A549 (cell line): ENCODE data around the gene ZNF385B. TPM values are rescaled to one million over a fixed set of nuclear protein-coding genes. Genes with fewer than 3 reads are reported as not detected.

ENCODE experiments used
- ATAC-seq, 2 experiments: fragments of 200-7000 bp in 1 of 2; fragments of >200 bp in 1 of 2; cut with Nextera tagmentation in 1 of 2; cut with Tn5 transposase in 1 of 2; 3 replicates each; pipeline versions ENCODE4 v1.8.0 to v1.9.1; 2018 to 2020; ENCODE audit warnings: mild to moderate bottlenecking in 1 of 2, moderate library complexity in 1 of 2
- CTCF ChIA-PET: fragments of 300-600 bp; sonication (Branson Sonifier 250); formaldehyde crosslinking; extraction: SDS; loops from one replicate; lab custom pipeline; 2021; ENCODE audit warnings: antibody characterized with exemption, inconsistent platforms; lab: Yijun Ruan, JAX
- POLR2A ChIA-PET: fragments of 350-600 bp; formaldehyde crosslinking; extraction: SDS; loops from one replicate; lab custom pipeline; 2021; ENCODE audit warnings: antibody characterized with exemption, inconsistent platforms; lab: Yijun Ruan, JAX
- DNase-seq, 2 experiments: peaks; one replicate each; pipeline versions ENCODE4 v3.0.0 to v3.0.0-alpha.2; 2011 to 2016; ENCODE audit warnings: low read depth in 1 of 2, low spot score in 1 of 2
- FAIRE-seq: peaks from 2 replicates; lab custom pipeline; 2011; peaks lifted over from hg19 to GRCh38; lab: Jason Lieb, UNC
- H3K27ac ChIP-seq, 2 experiments: fragments of >200 bp; sonication (Bioruptor Twin); formaldehyde crosslinking; 3 replicates each; pipeline ENCODE4 v1.5.1; 2016 to 2017
- H3K4me1 ChIP-seq: fragments of >200 bp; sonication (Bioruptor Twin); formaldehyde crosslinking; 3 replicates; pipeline ENCODE4 v1.6.1; 2016
- H3K4me2 ChIP-seq: fragments of >200 bp; sonication (Bioruptor Twin); formaldehyde crosslinking; 3 replicates; pipeline ENCODE4 v1.6.1; 2016
- H3K4me3 ChIP-seq: fragments of >200 bp; sonication (Bioruptor Twin); formaldehyde crosslinking; 3 replicates; pipeline ENCODE4 v1.5.1; 2016
- H3K9me3 ChIP-seq: fragments of >200 bp; sonication (Bioruptor Twin); formaldehyde crosslinking; 3 replicates; pipeline ENCODE4 v1.6.1; 2016
- CBX8 ChIP-seq: fragments of 200-600 bp; sonication (generic); IDR thresholded peaks from 2 replicates; pipeline ENCODE4 v1.6.1; 2016
- CHD2 ChIP-seq: fragments of 150-350 bp; IDR thresholded peaks from 2 replicates; pipeline ENCODE4 v1.6.1; 2014; ENCODE audit warnings: low read length; ENCODE audit not compliant: partially characterized antibody
- FOSB ChIP-seq: fragments of 250-450 bp; sonication (Bioruptor Pico); IDR thresholded peaks from 2 replicates; pipeline ENCODE4 v1.5.0; 2020; ENCODE audit warnings: mild to moderate bottlenecking, moderate library complexity
- FOSL2 ChIP-seq, 2 experiments: fragments of 450-650 bp in 1 of 2; fragments of >200 bp in 1 of 2; sonication (Bioruptor Twin) in 1 of 2; formaldehyde crosslinking; IDR thresholded peaks; 2 replicates each; pipeline versions ENCODE4 v1.5.0 to v1.6.1; 2016 to 2020; ENCODE audit warnings: mild to moderate bottlenecking in 1 of 2, moderate library complexity in 1 of 2
- MAX ChIP-seq: IDR thresholded peaks from 2 replicates; pipeline ENCODE4 v1.6.1; 2012
- MAZ ChIP-seq: fragments of 150-350 bp; IDR thresholded peaks from 2 replicates; pipeline ENCODE4 v1.6.1; 2014; ENCODE audit warnings: antibody characterized with exemption, low read depth, low read length, borderline replicate concordance
- NR3C1 ChIP-seq: fragments of >200 bp; sonication (Bioruptor Twin); formaldehyde crosslinking; IDR thresholded peaks from 3 replicates; pipeline ENCODE4 v1.6.1; 2017
- PHF8 ChIP-seq: fragments of 200-600 bp; sonication (generic); IDR thresholded peaks from 2 replicates; pipeline ENCODE4 v1.6.1; 2016; ENCODE audit warnings: low read depth, mild to moderate bottlenecking, antibody characterized with exemption, moderate library complexity, borderline replicate concordance
- RFX5 ChIP-seq: fragments of 450-650 bp; IDR thresholded peaks from 2 replicates; pipeline ENCODE4 v1.7.1; 2014; ENCODE audit warnings: antibody characterized with exemption, mild to moderate bottlenecking, moderate library complexity
- SMC3 ChIP-seq: fragments of >200 bp; sonication (Bioruptor Twin); formaldehyde crosslinking; IDR thresholded peaks from 3 replicates; pipeline ENCODE4 v1.6.1; 2018; ENCODE audit warnings: inconsistent platforms
- SREBF2 ChIP-seq: fragments of 450-650 bp; IDR thresholded peaks from 2 replicates; pipeline ENCODE4 v1.6.1; 2014; ENCODE audit warnings: mild to moderate bottlenecking, moderate library complexity
- ZC3H11A ChIP-seq: fragments of 450-650 bp; IDR thresholded peaks from 2 replicates; pipeline ENCODE4 v1.6.1; 2014; ENCODE audit warnings: antibody characterized with exemption, mild to moderate bottlenecking
- WGBS: methylation state at CpG from one replicate; pipeline ENCODE4 v1.1.6; 2017; ENCODE audit errors: missing lambda C conversion rate; 5-methylcytosine and 5-hydroxymethylcytosine counted together
- polyA plus RNA-seq, 4 experiments: library from polyadenylated mRNA; depleted of rRNA in 3 of 4; stranded (reverse); fragments of >200 nt; fragmentation: RNase III in 1 of 4; extraction: RNeasy Plus Mini Kit Qiagen cat#74134 plus additional on column Dnase treatment in 1 of 4; gene quantifications; 2 replicates in 3 of 4; 3 replicates in 1 of 4; pipeline ENCODE4 v1.2.3, GENCODE V29; 2011 to 2017
- TF ChIP-seq, protein P1 (sequence below): fragments of 200-600 bp; sonication (generic); IDR thresholded peaks from 2 replicates; pipeline ENCODE4 v1.6.1; 2016; ENCODE audit warnings: antibody characterized with exemption, mild to moderate bottlenecking, moderate library complexity
- TF ChIP-seq, protein P2 (sequence below): fragments of >200 bp; sonication (Bioruptor Twin); formaldehyde crosslinking; IDR thresholded peaks from 2 replicates; pipeline ENCODE4 v1.6.1; 2016
- TF ChIP-seq, protein P3 (sequence below): IDR thresholded peaks from 2 replicates; pipeline ENCODE4 v1.6.1; 2012; ENCODE audit warnings: low read depth, borderline replicate concordance
- TF ChIP-seq, protein P4 (sequence below): fragments of 250-450 bp; sonication (Bioruptor Pico); IDR thresholded peaks from 2 replicates; pipeline ENCODE4 v1.5.0; 2021; ENCODE audit warnings: mild to moderate bottlenecking, moderate library complexity, borderline replicate concordance

ZNF385B gene
- polyA plus RNA-seq, 2 of the 4 experiments (the other 2 are of a cell fraction), result not detected

GRCh38 chr2:179796213-179797007, 65.0 kb downstream of the ZNF385B start (continued):
- TF ChIP-seq, protein P1, sequence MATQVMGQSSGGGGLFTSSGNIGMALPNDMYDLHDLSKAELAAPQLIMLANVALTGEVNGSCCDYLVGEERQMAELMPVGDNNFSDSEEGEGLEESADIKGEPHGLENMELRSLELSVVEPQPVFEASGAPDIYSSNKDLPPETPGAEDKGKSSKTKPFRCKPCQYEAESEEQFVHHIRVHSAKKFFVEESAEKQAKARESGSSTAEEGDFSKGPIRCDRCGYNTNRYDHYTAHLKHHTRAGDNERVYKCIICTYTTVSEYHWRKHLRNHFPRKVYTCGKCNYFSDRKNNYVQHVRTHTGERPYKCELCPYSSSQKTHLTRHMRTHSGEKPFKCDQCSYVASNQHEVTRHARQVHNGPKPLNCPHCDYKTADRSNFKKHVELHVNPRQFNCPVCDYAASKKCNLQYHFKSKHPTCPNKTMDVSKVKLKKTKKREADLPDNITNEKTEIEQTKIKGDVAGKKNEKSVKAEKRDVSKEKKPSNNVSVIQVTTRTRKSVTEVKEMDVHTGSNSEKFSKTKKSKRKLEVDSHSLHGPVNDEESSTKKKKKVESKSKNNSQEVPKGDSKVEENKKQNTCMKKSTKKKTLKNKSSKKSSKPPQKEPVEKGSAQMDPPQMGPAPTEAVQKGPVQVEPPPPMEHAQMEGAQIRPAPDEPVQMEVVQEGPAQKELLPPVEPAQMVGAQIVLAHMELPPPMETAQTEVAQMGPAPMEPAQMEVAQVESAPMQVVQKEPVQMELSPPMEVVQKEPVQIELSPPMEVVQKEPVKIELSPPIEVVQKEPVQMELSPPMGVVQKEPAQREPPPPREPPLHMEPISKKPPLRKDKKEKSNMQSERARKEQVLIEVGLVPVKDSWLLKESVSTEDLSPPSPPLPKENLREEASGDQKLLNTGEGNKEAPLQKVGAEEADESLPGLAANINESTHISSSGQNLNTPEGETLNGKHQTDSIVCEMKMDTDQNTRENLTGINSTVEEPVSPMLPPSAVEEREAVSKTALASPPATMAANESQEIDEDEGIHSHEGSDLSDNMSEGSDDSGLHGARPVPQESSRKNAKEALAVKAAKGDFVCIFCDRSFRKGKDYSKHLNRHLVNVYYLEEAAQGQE, result no peak
- no peak for TF ChIP-seq CBX8
- TF ChIP-seq PHF8, result no peak
- TF ChIP-seq SREBF2, result no peak
- no peak for TF ChIP-seq FOSB
- no peak for TF ChIP-seq ZC3H11A

DNA sequence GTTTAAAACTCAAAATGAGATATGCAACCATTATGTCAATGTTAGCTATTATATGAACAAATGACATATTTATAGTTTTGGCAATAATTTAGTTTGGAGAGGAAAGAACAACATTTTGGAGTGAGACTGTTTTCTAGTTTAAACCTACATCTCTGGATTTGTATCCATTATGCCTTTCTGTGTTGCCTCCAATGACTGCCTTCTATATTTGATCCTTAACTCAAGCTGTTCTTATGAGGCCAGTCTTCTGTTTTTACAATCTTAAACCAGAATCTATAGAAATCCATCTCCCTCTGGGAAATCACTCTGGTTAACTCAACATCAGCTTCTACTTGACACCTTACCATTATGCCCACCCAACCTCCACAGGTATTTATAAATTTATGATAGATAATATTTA, 67.5 kb downstream of the ZNF385B start:
- DNase-seq (no peak), ATAC-seq (no peak), FAIRE-seq (no peak)
- Histone ChIP-seq H3K4me1 (no peaks in the 10 kb centered on the region), H3K4me2 (no peak overlapping the region), H3K9me3 (no peaks in the 10 kb centered on the region), H3K4me3 (no peak overlapping the region), H3K27ac (no peak overlapping the region)
- ChIA-PET CTCF (no interaction called here), POLR2A (no interaction called here)
- no peak for TF ChIP-seq FOSL2 (IDR thresholded peaks at IDR 0.05)
- no peak for TF ChIP-seq FOSL2 (CRISPR knock-in tag; IDR thresholded peaks at IDR 0.05)
- no peak for TF ChIP-seq SMC3
- TF ChIP-seq MAZ, result no peak
- TF ChIP-seq NR3C1, result no peak
- TF ChIP-seq, protein P2, sequence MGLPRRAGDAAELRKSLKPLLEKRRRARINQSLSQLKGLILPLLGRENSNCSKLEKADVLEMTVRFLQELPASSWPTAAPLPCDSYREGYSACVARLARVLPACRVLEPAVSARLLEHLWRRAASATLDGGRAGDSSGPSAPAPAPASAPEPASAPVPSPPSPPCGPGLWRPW, result no peak
- TF ChIP-seq MAX, result no peak

DNA sequence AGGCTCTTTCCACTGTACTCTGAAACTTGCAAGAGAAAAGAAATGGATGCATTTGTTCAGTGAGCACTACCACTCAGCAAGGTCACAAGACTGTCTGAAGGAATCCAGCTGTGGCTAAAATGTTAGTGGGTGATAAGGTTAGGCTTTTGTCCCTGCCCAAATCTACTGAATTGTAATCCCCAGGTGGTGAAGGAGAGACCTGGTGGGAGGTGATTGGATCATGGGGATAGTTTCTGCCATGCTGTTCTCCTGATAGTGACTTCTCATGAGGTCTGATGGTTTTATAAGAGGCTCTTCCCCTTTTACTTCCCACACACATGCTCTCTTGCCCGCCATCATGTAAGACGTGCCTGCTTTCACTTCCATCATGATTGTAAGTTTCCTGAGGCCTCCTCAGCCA, 68.2 kb downstream of the ZNF385B start:
- Histone ChIP-seq H3K9me3 (no peaks in the 10 kb centered on the region), H3K4me2 (no peak overlapping the region)
- FAIRE-seq, result no peak
- TF ChIP-seq, protein P3, sequence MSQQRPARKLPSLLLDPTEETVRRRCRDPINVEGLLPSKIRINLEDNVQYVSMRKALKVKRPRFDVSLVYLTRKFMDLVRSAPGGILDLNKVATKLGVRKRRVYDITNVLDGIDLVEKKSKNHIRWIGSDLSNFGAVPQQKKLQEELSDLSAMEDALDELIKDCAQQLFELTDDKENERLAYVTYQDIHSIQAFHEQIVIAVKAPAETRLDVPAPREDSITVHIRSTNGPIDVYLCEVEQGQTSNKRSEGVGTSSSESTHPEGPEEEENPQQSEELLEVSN, result no peak
- TF ChIP-seq, protein P4, sequence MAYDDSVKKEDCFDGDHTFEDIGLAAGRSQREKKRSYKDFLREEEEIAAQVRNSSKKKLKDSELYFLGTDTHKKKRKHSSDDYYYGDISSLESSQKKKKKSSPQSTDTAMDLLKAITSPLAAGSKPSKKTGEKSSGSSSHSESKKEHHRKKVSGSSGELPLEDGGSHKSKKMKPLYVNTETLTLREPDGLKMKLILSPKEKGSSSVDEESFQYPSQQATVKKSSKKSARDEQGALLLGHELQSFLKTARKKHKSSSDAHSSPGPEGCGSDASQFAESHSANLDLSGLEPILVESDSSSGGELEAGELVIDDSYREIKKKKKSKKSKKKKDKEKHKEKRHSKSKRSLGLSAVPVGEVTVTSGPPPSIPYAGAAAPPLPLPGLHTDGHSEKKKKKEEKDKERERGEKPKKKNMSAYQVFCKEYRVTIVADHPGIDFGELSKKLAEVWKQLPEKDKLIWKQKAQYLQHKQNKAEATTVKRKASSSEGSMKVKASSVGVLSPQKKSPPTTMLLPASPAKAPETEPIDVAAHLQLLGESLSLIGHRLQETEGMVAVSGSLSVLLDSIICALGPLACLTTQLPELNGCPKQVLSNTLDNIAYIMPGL (CRISPR knock-in tag), result no peak
- TF ChIP-seq MAZ, result no peak
- TF ChIP-seq RFX5, result no peak
- no peak for TF ChIP-seq CHD2
- TF ChIP-seq, all 56 proteins: peak for 0
- POLR2A ChIA-PET, result no interaction called here
- ATAC-seq, result no peak
- CTCF ChIA-PET, result no interaction called here
- Histone ChIP-seq H3K27ac (no peak overlapping the region), H3K4me3 (no peak overlapping the region), H3K4me1 (no peaks in the 10 kb centered on the region)
- no peak for DNase-seq
- 28% methylated on average over 2 of the region's 2 CpGs for WGBS
